GM13977 (cell line): Measurements from ENCODE around the gene TOMM6.
A peak's percentile ranks its signal among the peaks of the same experiment; 100 is the strongest.

Experiments used
- DNase-seq: peaks from one replicate; pipeline ENCODE4 v3.0.0; 2012; ENCODE audit warnings: low spot score
- in situ Hi-C: fragments of 300-500 bp; cut with MboI; formaldehyde crosslinking; loops from one replicate; pipeline ENCODE4 v1.12.0; 2022; ENCODE audit warnings: low sequenced_read_pairs, low pct_unique_long_range_greater_than_20kb, mixed read lengths, inconsistent platforms; ENCODE audit not compliant: unreplicated experiment
- TF ChIP-seq, protein P1 (sequence below): IDR thresholded peaks from 2 replicates; pipeline ENCODE4 v1.5.1; 2012; ENCODE audit warnings: mild to moderate bottlenecking, control low read depth; ENCODE audit not compliant: insufficient read depth; ENCODE audit errors: extremely low read depth, missing control alignments

Gene TOMM6

DNA sequence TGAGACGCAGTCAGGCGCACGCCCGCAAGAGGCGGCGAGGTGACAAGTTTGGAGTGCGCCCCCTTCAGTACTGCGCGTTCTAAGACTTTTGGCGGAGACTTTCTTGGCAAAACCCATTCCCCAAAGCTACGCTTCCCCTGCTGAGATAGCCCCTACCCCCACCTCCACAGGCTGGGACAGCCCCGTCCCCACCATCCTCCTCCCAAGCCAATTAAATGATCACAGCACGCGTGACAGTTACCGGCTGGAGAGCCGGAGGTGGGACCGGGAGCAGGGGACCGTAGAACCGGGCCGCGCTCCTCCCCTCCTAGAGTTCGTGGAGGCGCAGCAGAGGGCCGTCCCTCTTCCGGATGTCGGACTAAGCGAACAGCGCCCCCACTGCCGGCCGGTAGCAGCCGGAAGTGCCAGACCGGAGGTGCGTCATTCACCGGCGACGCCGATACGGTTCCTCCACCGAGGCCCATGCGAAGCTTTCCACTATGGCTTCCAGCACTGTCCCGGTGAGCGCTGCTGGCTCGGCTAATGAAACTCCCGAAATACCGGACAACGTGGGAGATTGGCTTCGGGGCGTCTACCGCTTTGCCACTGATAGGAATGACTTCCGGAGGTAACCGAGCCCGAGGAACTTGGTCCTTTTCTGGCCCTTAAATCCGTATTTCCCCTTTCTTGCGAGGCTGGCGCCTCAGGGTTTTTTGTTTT, at the start of gene TOMM6:
Gene TOMM6, plus strand, starts transcription at position 476 of the 699 bp plus-strand sequence. Its CDS starts 4 bp downstream, at position 480.
- in situ Hi-C loops: loop anchor here (10.0 kb wide), 1 partner anchor 257 kb away; no protein-coding TSS in a partner anchor
- TF ChIP-seq, protein P1, sequence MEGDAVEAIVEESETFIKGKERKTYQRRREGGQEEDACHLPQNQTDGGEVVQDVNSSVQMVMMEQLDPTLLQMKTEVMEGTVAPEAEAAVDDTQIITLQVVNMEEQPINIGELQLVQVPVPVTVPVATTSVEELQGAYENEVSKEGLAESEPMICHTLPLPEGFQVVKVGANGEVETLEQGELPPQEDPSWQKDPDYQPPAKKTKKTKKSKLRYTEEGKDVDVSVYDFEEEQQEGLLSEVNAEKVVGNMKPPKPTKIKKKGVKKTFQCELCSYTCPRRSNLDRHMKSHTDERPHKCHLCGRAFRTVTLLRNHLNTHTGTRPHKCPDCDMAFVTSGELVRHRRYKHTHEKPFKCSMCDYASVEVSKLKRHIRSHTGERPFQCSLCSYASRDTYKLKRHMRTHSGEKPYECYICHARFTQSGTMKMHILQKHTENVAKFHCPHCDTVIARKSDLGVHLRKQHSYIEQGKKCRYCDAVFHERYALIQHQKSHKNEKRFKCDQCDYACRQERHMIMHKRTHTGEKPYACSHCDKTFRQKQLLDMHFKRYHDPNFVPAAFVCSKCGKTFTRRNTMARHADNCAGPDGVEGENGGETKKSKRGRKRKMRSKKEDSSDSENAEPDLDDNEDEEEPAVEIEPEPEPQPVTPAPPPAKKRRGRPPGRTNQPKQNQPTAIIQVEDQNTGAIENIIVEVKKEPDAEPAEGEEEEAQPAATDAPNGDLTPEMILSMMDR: peak; percentile 87
- DNase-seq: peak; percentile 94

- TF ChIP-seq, protein P1: no peak
- in situ Hi-C loops: no loop called here
- DNase-seq: no peak
These were observed 48.5 kb upstream of the TOMM6 start for GRCh38 chr6:41739041-41739440.

- no peak for DNase-seq
- TF ChIP-seq, protein P1: no peak
- in situ Hi-C loops: no loop called here
These were observed 46.9 kb upstream of the TOMM6 start for GRCh38 chr6:41740366-41741162.

GRCh38 chr6:41741625-41742490, 45.6 kb upstream of the TOMM6 start:
- no peak for DNase-seq
- in situ Hi-C loops: no loop called here
- TF ChIP-seq, protein P1: no peak

DNA sequence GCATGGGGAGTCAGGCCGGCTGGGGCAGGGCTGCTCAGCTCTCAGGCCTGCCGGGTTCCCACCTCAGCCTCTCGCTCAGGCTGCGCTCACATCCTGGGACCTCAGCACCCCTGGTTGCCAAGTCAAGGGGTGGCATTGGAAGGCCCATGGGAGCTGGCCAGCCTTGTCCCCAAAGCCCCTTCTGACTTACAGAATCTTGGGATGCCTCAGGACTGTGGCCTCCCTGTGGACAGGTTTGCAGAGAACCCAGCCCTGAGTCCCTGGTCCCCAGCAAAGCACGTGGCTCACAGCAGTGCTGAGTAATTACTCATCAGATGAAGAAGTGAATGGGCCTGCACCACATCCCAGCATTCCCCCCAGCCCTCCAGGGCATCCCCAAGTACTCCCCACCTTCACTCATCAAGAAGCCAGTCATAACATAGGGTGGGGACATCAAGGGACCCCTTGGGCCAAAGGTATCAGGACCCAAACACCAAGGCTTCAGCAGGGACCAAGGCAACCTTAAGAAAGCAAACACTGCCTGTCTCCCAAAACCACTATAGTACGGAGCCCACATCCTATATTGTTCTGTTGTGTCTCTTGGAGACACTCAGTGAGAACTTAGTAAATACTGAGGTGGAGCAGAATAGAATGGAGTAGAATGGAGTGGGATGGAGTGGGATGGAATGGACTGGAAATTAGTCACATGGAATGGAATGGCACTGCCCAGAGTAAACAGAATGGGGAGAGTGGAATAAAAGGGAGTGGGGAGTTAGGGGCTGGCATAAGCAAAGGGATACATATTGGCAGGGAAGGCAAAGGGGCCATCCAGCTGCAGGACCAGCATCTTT, 43.9 kb upstream of the TOMM6 start:
- TF ChIP-seq, protein P1: no peak
- in situ Hi-C loops: no loop called here
- DNase-seq: no peak
